Liver (tissue), 9 donors: ENCODE data around the gene ZC3H18. TPM values are rescaled to one million over a fixed set of nuclear protein-coding genes. Genes with fewer than 3 reads are reported as not detected.

Experiments
- DNase-seq: peaks from one replicate; pipeline ENCODE4 v3.0.0-alpha.2; 2017; ENCODE audit warnings: low spot score
- H3K27ac ChIP-seq, 2 donors: one replicate each; pipeline ENCODE4 v1.7.0; 2013; ENCODE audit warnings: inconsistent platforms in 2 of 2, low read length in 2 of 2, control low read depth in 1 of 2, low read depth in 1 of 2, mild to moderate bottlenecking in 1 of 2
- H3K27me3 ChIP-seq, 4 donors: one replicate each; pipeline versions ENCODE4 v1.6.1 to v1.7.0; 2013; ENCODE audit warnings: low read length in 3 of 4, inconsistent platforms in 1 of 4, mild to moderate bottlenecking in 1 of 4, moderate library complexity in 1 of 4; ENCODE audit not compliant: control insufficient read depth in 4 of 4, insufficient read depth in 4 of 4
- H3K36me3 ChIP-seq, 4 donors: one replicate each; pipeline versions ENCODE4 v1.6.1 to v1.7.0; 2013; ENCODE audit warnings: low read length in 3 of 4, mild to moderate bottlenecking in 3 of 4, low read depth in 1 of 4, moderate library complexity in 1 of 4; ENCODE audit not compliant: control insufficient read depth in 4 of 4, insufficient read depth in 3 of 4
- H3K4me1 ChIP-seq, 4 donors: one replicate each; pipeline versions ENCODE4 v1.6.1 to v1.7.0; 2013; ENCODE audit warnings: low read length in 3 of 4, mild to moderate bottlenecking in 3 of 4, moderate library complexity in 1 of 4; ENCODE audit not compliant: control insufficient read depth in 4 of 4, insufficient read depth in 4 of 4
- H3K4me3 ChIP-seq, 3 donors: one replicate each; pipeline versions ENCODE4 v1.6.1 to v1.7.0; 2013; ENCODE audit warnings: low read length in 3 of 3, control low read depth in 1 of 3, low read depth in 1 of 3, mild to moderate bottlenecking in 1 of 3
- H3K9ac ChIP-seq, 2 donors: one replicate each; pipeline ENCODE4 v1.7.0; 2013; ENCODE audit warnings: low read length in 2 of 2, mild to moderate bottlenecking in 2 of 2, moderate library complexity in 2 of 2, control low read depth in 1 of 2, low read depth in 1 of 2
- H3K9me3 ChIP-seq, 4 donors: one replicate each; pipeline versions ENCODE4 v1.6.1 to v1.7.0; 2013; ENCODE audit warnings: low read length in 3 of 4; ENCODE audit not compliant: control insufficient read depth in 4 of 4
- ATF3 ChIP-seq: IDR thresholded peaks from 2 replicates; pipeline ENCODE4 v1.6.1; 2016; ENCODE audit warnings: antibody characterized with exemption
- CTCF ChIP-seq: fragments of 150-350 bp; IDR thresholded peaks from 2 replicates; pipeline ENCODE4 v1.5.1; 2017; ENCODE audit warnings: improper control_type of control experiment, low read depth, low read length; ENCODE audit not compliant: missing input control
- EGR1 ChIP-seq, 2 donors: IDR thresholded peaks; 2 replicates each; pipeline ENCODE4 v1.6.1; 2016 to 2018; ENCODE audit warnings: antibody characterized with exemption in 2 of 2, low read depth in 2 of 2
- FOXA1 ChIP-seq: IDR thresholded peaks from 2 replicates; pipeline ENCODE4 v1.6.1; 2016; ENCODE audit warnings: antibody characterized with exemption
- FOXA2 ChIP-seq: IDR thresholded peaks from 2 replicates; pipeline ENCODE4 v1.6.1; 2016; ENCODE audit warnings: antibody characterized with exemption
- GABPA ChIP-seq, 2 donors: IDR thresholded peaks in 1 of 2; conservative IDR thresholded peaks in 1 of 2; 2 replicates each; pipeline ENCODE4 v1.6.1; 2016; ENCODE audit warnings: antibody characterized with exemption in 2 of 2, mild to moderate bottlenecking in 1 of 2, moderate library complexity in 1 of 2
- HNF4A ChIP-seq, 2 donors: conservative IDR thresholded peaks; 2 replicates each; pipeline ENCODE4 v1.6.1; 2016; ENCODE audit warnings: antibody characterized with exemption in 2 of 2, mild to moderate bottlenecking in 2 of 2
- HNF4G ChIP-seq: IDR thresholded peaks from 2 replicates; pipeline ENCODE4 v1.6.1; 2016; ENCODE audit warnings: antibody characterized with exemption
- JUND ChIP-seq, 2 donors: IDR thresholded peaks; 2 replicates each; pipeline ENCODE4 v1.6.1; 2016; ENCODE audit warnings: antibody characterized with exemption in 2 of 2
- MAX ChIP-seq: IDR thresholded peaks from 2 replicates; pipeline ENCODE4 v1.6.1; 2016; ENCODE audit warnings: antibody characterized with exemption
- NR2F2 ChIP-seq: IDR thresholded peaks from 2 replicates; pipeline ENCODE4 v1.6.1; 2016; ENCODE audit warnings: antibody characterized with exemption
- RAD21 ChIP-seq, 2 donors: IDR thresholded peaks; 2 replicates each; pipeline ENCODE4 v1.6.1; 2016; ENCODE audit warnings: antibody characterized with exemption in 2 of 2, mild to moderate bottlenecking in 2 of 2
- REST ChIP-seq: IDR thresholded peaks from 2 replicates; pipeline ENCODE4 v1.6.1; 2016; ENCODE audit warnings: antibody characterized with exemption, mild to moderate bottlenecking
- RXRA ChIP-seq, 2 donors: IDR thresholded peaks; 2 replicates each; pipeline ENCODE4 v1.6.1; 2017 to 2018; ENCODE audit warnings: antibody characterized with exemption in 2 of 2, mild to moderate bottlenecking in 1 of 2
- SP1 ChIP-seq: IDR thresholded peaks from 2 replicates; pipeline ENCODE4 v1.6.1; 2018; ENCODE audit warnings: antibody characterized with exemption, mild to moderate bottlenecking
- TAF1 ChIP-seq: conservative IDR thresholded peaks from 2 replicates; pipeline ENCODE4 v1.6.1; 2016; ENCODE audit warnings: antibody characterized with exemption, mild to moderate bottlenecking
- YY1 ChIP-seq: IDR thresholded peaks from 2 replicates; pipeline ENCODE4 v1.6.1; 2016; ENCODE audit warnings: antibody characterized with exemption, mild to moderate bottlenecking
- ZBTB33 ChIP-seq: IDR thresholded peaks from 2 replicates; pipeline ENCODE4 v1.6.1; 2016; ENCODE audit warnings: antibody characterized with exemption
- WGBS: extraction: QIAGEN DNeasy Blood & Tissue Kit; methylation state at CpG from one replicate; pipeline ENCODE4 v1.1.7; 2013; 5-methylcytosine and 5-hydroxymethylcytosine counted together
- polyA plus RNA-seq, 2 donors: library from polyadenylated mRNA; stranded (reverse) in 1 of 2; unstranded in 1 of 2; fragments of 200-250 nt in 1 of 2; fragments of >200 nt in 1 of 2; fragmentation: Nextera tagmentation in 1 of 2; extraction: Ambion mirVana in 1 of 2; gene quantifications; one replicate each; pipeline versions ENCODE4 v1.2.1 to v1.2.3, GENCODE V29; 2013 to 2015
- total RNA-seq, 2 donors: library from RNA; depleted of rRNA; stranded (reverse); fragments of >200 nt; gene quantifications; one replicate each; pipeline ENCODE4 v1.2.3, GENCODE V29; 2014
- donor health status: healthy.
- donor health status: healthy.
- donor health status: healthy.
- donor health status: healthy.
- donor health status: healthy.

Gene ZC3H18
- total and polyA plus RNA-seq, 4 donors: 10.2 to 10.9 (median 10.5) TPM

GRCh38 chr16:88593489-88593888, 23.3 kb downstream of the ZC3H18 start:
- WGBS: 87% methylated on average over 11 of the region's 11 CpGs
- TF ChIP-seq CTCF (no peak), HNF4A (conservative IDR thresholded peaks at IDR 0.05) (no peak), FOXA1 (no peak), ZBTB33 (no peak), HNF4G (no peak), RAD21 (IDR thresholded peaks at IDR 0.05) (no peak), EGR1 (IDR thresholded peaks at IDR 0.05; ENCODE audit: low read depth in 2 of 2) (no peak), GABPA (IDR thresholded peaks at IDR 0.05 in 1 of 2, conservative IDR thresholded peaks at IDR 0.05 in 1 of 2) (no peak), ATF3 (no peak), RXRA (IDR thresholded peaks at IDR 0.05) (no peak), JUND (IDR thresholded peaks at IDR 0.05) (no peak), NR2F2 (no peak), MAX (no peak)
- DNase-seq: no peak
- no peaks in the 10 kb centered on the region for H3K9me3 ChIP-seq
- no peak overlapping the region for H3K27ac ChIP-seq
- no peak overlapping the region for H3K9ac ChIP-seq
- peaks cover 0 to 26% (median 12%) of the 10 kb centered on the region in 4 donors for H3K36me3 ChIP-seq
- peaks cover 0 to 11% (median 10%) of the 10 kb centered on the region in 4 donors for H3K4me1 ChIP-seq
- no peak overlapping the region for H3K4me3 ChIP-seq
- H3K27me3 ChIP-seq: no peaks in the 10 kb centered on the region

- H3K4me3 ChIP-seq: no peak overlapping the region
- H3K27me3 ChIP-seq: no peaks in the 10 kb centered on the region
- no peak for TF ChIP-seq HNF4G
- TF ChIP-seq NR2F2: no peak
- no peak for TF ChIP-seq YY1
- TF ChIP-seq REST: no peak
- no peak for TF ChIP-seq FOXA1
- no peak for TF ChIP-seq GABPA (IDR thresholded peaks at IDR 0.05 in 1 of 2, conservative IDR thresholded peaks at IDR 0.05 in 1 of 2)
- TF ChIP-seq FOXA2: no peak
- no peak for TF ChIP-seq TAF1
- no peak for TF ChIP-seq SP1
- TF ChIP-seq RXRA (IDR thresholded peaks at IDR 0.05): no peak
- DNase-seq: no peak
- peaks cover 0 to 13% (median 11%) of the 10 kb centered on the region in 4 donors for H3K4me1 ChIP-seq
- no peaks in the 10 kb centered on the region for H3K9me3 ChIP-seq
- 91% methylated on average over 6 of the region's 6 CpGs for WGBS
- peaks cover 0 to 22% (median 12%) of the 10 kb centered on the region in 4 donors for H3K36me3 ChIP-seq
- H3K9ac ChIP-seq: no peak overlapping the region
- H3K27ac ChIP-seq: no peak overlapping the region
Measured at GRCh38 chr16:88593910-88594309, 23.7 kb downstream of the ZC3H18 start.
